ENCODE results near the gene MFRP. TPM values are rescaled to one million over a fixed set of nuclear protein-coding genes. Genes with fewer than 3 reads are reported as not detected.

Gene MFRP
- total and polyA plus RNA-seq, 9 of the 15 experiments (the other 6 are each of a cell fraction or from before 2014, with no cell fraction given): not detected

DNA sequence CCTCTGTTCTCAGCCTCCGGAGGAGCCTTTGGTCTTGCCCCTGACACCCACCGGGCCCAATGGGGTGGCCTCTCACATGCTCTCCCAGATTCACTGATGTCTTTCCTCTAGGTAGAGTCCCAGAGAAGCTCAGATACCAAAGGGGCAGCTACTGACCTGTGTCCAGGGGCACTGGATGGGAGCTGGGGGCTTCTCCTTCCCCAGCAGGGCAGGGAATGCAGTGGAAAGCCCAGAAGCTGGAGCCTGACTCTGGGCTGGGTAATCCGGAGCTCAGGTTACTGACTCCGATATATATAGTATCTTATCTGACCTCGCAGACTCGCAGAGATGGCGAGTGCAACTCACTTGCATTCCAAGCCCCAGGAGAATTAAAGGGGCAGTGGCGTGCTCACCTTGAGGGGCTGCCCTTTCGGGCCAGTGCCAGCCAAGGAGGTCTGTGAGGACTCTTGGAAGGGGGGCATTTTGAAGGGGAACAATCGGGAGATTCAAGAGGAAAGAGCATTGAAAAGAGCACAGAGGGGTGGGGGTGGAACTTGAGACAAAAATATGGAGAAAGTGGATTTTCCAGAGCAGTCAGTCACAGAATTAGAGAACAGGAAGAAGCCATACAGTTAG, 32.5 kb upstream of the MFRP start (continued):
- TF ChIP-seq CBX8 (IDR thresholded peaks at IDR 0.05; ENCODE audit: borderline replicate concordance, extremely low read depth, low read depth, low read length, poor library complexity, severe bottlenecking) (no peak), TEAD4 (IDR thresholded peaks at IDR 0.05; ENCODE audit: low read length) (peak; percentile 92), TEAD4 (CRISPR knock-in tag; IDR thresholded peaks at IDR 0.05; ENCODE audit: borderline replicate concordance) (no peak), SPI1 (IDR thresholded peaks at IDR 0.05; ENCODE audit: borderline replicate concordance, low read depth, low read length) (no peak), RERE (CRISPR knock-in tag; IDR thresholded peaks at IDR 0.05; ENCODE audit: borderline replicate concordance) (no peak), NR2C2 (CRISPR knock-in tag; IDR thresholded peaks at IDR 0.05) (no peak), NR2C2 (tag; IDR thresholded peaks at IDR 0.05) (0 out of 2 replicates have a peak, but pooled peaks have one; percentile 24), KLF6 (CRISPR knock-in tag; IDR thresholded peaks at IDR 0.05; ENCODE audit: borderline replicate concordance) (no peak), STAT6 (CRISPR knock-in tag; IDR thresholded peaks at IDR 0.05) (no peak), CREB3 (tag; conservative IDR thresholded peaks at IDR 0.05; ENCODE audit: low read depth) (no peak), CREB1 (IDR thresholded peaks at IDR 0.05) (0 out of 2 replicates have a peak, but pooled peaks have one; percentile 38), CREB1 (CRISPR knock-in tag; IDR thresholded peaks at IDR 0.05) (0 out of 2 replicates have a peak, but pooled peaks have one; percentile 21), STAT5B (CRISPR knock-in tag; IDR thresholded peaks at IDR 0.05) (no peak), ZBED1 (IDR thresholded peaks at IDR 0.05) (no peak), LARP7 (IDR thresholded peaks at IDR 0.05) (no peak), NFRKB (IDR thresholded peaks at IDR 0.05; ENCODE audit: low read depth) (no peak)
- TF ChIP-seq, protein P1, sequence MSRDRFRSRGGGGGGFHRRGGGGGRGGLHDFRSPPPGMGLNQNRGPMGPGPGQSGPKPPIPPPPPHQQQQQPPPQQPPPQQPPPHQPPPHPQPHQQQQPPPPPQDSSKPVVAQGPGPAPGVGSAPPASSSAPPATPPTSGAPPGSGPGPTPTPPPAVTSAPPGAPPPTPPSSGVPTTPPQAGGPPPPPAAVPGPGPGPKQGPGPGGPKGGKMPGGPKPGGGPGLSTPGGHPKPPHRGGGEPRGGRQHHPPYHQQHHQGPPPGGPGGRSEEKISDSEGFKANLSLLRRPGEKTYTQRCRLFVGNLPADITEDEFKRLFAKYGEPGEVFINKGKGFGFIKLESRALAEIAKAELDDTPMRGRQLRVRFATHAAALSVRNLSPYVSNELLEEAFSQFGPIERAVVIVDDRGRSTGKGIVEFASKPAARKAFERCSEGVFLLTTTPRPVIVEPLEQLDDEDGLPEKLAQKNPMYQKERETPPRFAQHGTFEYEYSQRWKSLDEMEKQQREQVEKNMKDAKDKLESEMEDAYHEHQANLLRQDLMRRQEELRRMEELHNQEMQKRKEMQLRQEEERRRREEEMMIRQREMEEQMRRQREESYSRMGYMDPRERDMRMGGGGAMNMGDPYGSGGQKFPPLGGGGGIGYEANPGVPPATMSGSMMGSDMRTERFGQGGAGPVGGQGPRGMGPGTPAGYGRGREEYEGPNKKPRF (IDR thresholded peaks at IDR 0.05; ENCODE audit: low read depth, low read length): no peak

Measured in K562 (cell line).